Neural cell (in vitro differentiated cells): Measurements from ENCODE around the gene FNDC8.

Source experiments
- CTCF ChIP-seq: fragments of 450-650 bp; IDR thresholded peaks from 2 replicates; pipeline ENCODE4 v1.5.1; 2014; ENCODE audit warnings: antibody characterized with exemption, mild to moderate bottlenecking, moderate library complexity; ENCODE audit not compliant: poor library complexity, severe bottlenecking
- EP300 ChIP-seq: fragments of 450-650 bp; conservative IDR thresholded peaks from 2 replicates; pipeline ENCODE4 v1.6.1; 2014; ENCODE audit warnings: antibody characterized with exemption, mild to moderate bottlenecking, moderate library complexity; ENCODE audit not compliant: poor library complexity, severe bottlenecking
- EZH2 ChIP-seq: fragments of 200-600, 300-800 bp; shearing (Covaris generic), sonication (generic); IDR thresholded peaks from 2 replicates; pipeline ENCODE4 v1.6.1; 2014; ENCODE audit warnings: antibody characterized with exemption, low read length, borderline replicate concordance, mild to moderate bottlenecking; ENCODE audit not compliant: insufficient read depth, poor library complexity, severe bottlenecking
- POLR2AphosphoS5 ChIP-seq: IDR thresholded peaks from 2 replicates; pipeline ENCODE4 v1.6.1; 2012
- REST ChIP-seq: IDR thresholded peaks from 2 replicates; pipeline ENCODE4 v1.6.1; 2012; ENCODE audit warnings: borderline replicate concordance
- SMC3 ChIP-seq: fragments of 450-650 bp; conservative IDR thresholded peaks from 2 replicates; pipeline ENCODE4 v1.6.1; 2014; ENCODE audit warnings: antibody characterized with exemption, mild to moderate bottlenecking, moderate library complexity; ENCODE audit not compliant: poor library complexity
- TAF1 ChIP-seq: IDR thresholded peaks from 2 replicates; pipeline ENCODE4 v1.6.1; 2012; ENCODE audit warnings: low read depth

- TF ChIP-seq CTCF = no peak
- no peak for TF ChIP-seq REST
- TF ChIP-seq POLR2AphosphoS5 = no peak
- TF ChIP-seq EZH2 = no peak
- no peak for TF ChIP-seq SMC3
- TF ChIP-seq EP300 = no peak
- TF ChIP-seq TAF1 = no peak
Measured at GRCh38 chr17:35132816-35133550, 11.6 kb downstream of the FNDC8 start.
